Measurements from ENCODE around the gene SIRPD. TPM values are rescaled to one million over a fixed set of nuclear protein-coding genes. Genes with fewer than 3 reads are reported as not detected.

SIRPD gene
- not detected in 2 replicates for total RNA-seq

DNA sequence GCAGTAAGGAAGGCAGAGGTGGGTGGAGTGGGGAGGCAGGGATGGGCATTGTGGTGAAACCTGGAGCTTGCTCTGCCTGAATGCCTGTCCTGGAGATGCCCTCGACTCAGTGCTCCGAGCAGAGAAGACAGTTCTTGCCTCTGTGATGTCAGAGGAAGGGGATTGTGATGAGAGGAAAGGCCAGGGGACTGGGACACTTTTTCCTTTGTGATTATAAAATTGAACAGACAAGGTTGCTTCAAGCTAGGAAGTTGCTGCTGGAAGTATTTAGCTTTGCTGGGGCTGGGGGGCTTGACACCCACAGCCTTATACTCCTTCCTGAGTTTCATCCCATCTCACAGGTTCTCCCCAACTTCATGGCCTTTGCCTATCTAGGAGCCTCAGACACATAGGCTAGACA lies at the start of gene SIRPD:
Gene SIRPD, minus strand, starts transcription at position 101 of the 400 bp plus-strand sequence. Its CDS starts 52 bp downstream, at position 49.

DNA sequence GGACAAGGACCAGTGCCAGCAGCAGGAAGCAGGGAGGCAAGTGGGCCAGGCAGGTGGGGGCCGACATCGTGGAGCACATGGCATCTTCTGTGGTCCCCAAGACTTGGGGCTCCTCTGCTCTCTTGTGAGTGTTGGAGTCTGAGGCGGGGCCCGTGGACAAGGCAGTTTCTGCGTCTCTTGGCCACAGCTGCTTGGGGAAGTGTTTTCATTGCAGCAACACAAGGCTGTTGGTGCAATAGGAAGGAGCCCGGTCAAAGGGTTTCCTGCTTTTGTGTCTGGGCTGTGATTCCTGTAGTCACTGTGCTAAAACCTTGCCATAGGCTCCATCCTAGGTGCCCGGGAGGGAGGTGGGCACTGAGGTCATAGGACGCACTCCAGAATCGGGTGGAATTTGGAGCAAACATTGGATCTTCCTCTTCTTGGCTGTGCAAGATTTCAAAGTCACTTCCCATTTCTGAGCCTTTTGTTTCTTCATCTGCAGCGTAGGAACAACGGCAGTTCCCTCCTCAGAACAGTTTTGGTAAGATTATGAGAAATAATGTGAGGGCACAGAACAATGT lies 66.1 kb downstream of the SIRPD start, which contains the start of gene SIRPB2:
Gene SIRPB2, minus strand, starts transcription at position 140 of the 560 bp plus-strand sequence. Its CDS starts 61 bp downstream, at position 79.

Other genes starting within 250 kb of the SIRPD start
- gene SDCBP2, start 228.6 kb downstream of the SIRPD start, total RNA-seq = 3.9 and 5.9 TPM in 2 replicates
- gene FKBP1A, start 164.7 kb downstream of the SIRPD start, total RNA-seq = 205 and 295 TPM in 2 replicates
- 27.9 and 36.8 TPM in 2 replicates for gene NSFL1C, start 90.9 kb downstream of the SIRPD start, total RNA-seq
- 2.9 and 3.0 TPM in 2 replicates for gene SIRPB2, start 66.3 kb downstream of the SIRPD start, total RNA-seq
- 0.32 TPM in 1 of 2 replicates, not detected in the other for gene SIRPB1, start 62.3 kb upstream of the SIRPD start, total RNA-seq
- gene SIRPG, start 100.1 kb upstream of the SIRPD start, total RNA-seq = not detected in 2 replicates